IPS-NIHi7 (cell line): ENCODE data around the gene CELF4.
A peak's percentile ranks its signal among the peaks of the same experiment; 100 is the strongest.

ENCODE experiments used
- DNase-seq: peaks from one replicate; pipeline ENCODE4 v3.0.0; 2012; ENCODE audit warnings: mixed read lengths; ENCODE audit errors: extremely low spot score

The CELF4 gene

DNA sequence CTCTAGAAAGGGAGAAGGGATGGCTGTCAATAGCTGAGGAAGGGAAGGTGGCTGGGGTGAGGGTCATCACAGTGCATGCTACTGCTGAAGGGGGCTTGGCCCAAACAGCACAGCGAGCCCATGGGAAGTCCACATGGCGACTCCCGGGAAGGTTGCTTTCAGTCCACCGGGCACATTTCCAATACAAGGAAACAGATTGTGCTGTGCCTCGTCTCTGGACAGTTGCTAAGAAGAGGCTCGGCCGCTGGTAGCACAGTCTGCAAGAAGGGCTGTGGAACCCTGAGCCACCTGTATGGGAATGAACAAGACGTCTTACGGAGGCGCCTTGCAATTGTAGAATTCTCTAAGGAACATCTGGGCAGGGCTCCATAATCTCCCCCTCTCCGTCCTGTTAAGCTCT lies 123.1 kb downstream of the CELF4 start:
- DNase-seq = no peak

GRCh38 chr18:37441821-37442220 lies 123.8 kb downstream of the CELF4 start:
- no peak for DNase-seq

DNA sequence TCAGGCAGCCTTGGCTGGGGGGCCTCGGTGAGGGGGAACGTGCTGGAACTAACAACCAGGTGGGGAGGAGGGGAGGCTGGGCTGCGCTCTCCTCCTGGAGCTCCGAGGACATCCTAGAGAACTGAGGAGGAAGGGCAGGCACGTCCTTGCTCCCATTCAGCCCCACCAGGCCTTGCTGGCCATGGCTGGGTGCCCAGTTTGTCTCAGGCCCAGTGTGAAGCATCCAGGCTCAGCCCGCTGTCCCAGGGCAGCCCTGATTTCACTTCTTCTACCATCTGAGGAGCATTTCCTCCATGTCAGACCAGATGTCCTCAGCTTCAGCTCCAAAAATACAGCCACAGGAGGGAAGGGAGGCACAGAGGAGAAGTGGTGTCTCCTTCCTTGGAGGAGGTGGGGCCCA lies 125.4 kb downstream of the CELF4 start:
- DNase-seq = no peak

DNA sequence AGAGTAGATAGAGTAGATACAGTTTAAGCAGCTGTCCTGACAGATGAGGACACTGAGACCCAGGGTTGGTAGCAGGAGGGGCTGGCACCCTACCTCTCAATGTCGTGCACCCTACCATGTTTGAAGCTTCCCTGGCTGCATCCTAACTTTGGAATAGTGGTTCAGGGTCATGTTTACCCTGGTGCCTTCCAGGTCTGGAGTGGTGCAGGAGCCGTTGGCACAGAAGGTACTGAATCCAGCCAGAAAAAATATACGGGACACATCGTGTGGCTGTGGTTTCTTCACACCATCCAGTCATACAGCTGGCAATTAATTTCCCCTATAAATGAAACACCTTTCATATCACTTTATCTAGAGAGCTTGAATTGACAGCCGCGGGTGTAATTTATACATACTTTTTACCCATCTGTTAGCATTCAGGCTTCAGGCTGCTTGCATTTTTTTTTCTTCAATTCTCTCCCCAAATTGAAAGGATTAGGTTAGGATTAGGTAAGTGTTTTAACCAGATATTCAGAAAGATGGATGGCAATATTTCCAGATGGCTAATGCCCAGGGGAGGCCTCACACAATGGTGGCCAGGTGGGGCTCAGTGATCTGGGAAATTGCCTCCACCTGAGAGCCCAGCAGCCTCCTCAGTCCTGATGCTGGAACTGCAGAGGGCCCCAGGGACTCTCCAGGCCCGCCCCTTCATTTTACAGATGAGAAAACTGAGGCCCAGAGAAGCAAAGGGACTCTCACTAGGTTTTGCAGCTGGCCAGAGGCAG lies 127.0 kb downstream of the CELF4 start:
- no peak for DNase-seq

DNA sequence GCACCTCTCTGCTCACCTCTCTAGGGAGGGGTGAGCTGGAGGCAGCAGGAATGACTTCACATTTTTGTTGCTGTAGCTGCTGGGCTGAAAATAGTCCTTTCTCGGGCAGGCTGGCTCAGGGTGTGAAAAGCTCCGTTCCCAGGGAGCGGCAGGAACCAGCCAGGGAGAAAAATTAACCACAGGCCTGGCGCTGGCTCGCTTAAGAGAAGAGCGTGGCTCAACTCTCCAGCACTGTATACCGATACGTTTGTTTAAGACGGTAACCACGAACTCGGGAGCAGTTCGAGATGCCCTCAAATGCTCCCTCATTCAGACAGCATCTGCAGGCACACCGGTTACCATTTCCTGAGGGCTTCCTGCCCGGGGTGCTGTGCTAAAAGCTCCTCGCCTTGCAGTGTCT lies 129.6 kb downstream of the CELF4 start:
- no peak for DNase-seq

DNA sequence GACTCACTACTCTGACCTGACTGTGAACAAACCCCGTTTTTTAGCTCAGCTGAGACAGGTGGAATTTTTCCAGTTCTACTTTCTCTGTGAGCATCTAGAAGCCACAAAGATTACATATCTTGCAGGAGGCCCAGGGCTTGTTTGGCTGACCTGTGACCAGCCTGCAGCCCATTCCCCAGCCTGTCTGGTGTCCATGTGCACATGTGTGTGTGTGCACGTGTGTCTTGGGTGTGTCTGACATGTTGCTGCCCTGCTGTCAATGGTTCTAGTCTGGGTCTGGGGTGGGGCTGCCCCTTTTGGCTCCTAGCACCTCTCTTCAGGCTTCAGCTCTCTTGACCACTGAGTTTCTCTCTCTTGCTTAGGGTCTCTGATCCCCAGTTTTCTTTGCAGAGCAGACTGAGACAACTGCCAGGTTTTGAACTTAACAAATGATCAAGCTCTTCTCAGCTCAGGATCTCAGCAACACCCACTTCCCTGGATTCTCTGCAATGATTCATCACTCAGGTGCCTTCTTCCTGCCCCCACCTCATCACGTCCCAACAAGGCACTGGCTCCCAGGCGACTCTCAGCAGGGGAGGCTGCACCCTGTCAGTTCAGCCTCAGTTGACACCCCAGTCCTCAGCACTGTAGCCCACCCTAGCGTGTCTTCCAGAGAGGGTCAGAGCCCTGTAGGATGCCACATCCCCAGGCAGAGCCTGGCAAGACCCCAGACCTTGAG lies 130.3 kb downstream of the CELF4 start:
- DNase-seq = no peak

DNA sequence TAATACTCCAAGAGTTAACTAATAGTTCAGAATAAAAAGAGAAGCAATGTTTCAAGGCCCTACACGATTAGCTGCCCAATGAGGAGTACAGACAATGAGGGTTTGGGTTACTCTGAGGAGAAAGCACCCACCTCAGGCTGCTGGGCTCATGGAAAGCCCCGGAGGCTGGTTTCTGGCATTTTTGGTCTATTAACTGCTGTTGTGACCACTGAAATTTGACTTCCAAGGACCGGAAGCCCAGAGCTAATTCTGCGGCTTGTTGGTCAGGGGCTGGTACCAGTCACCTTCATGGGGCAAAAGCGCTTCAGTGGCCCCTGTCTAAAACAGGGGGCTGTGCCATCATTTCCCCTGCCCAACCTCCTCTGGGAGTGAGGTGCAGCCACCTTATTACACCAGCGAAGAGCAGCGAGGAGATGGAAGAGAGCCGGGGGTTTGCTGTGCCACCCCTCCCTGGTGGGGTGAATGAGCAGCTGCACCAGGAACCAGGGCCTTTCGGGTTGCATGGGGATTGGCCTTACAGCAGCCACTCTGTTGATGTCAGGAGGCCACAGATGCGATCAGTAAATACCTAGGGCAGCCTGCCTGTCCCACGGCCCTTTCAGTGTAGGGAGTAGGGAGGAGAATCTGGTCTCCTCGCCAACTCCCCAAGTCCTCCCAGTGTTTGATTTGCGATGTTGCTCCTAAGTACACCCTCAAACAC lies 131.3 kb downstream of the CELF4 start:
- DNase-seq = no peak

DNA sequence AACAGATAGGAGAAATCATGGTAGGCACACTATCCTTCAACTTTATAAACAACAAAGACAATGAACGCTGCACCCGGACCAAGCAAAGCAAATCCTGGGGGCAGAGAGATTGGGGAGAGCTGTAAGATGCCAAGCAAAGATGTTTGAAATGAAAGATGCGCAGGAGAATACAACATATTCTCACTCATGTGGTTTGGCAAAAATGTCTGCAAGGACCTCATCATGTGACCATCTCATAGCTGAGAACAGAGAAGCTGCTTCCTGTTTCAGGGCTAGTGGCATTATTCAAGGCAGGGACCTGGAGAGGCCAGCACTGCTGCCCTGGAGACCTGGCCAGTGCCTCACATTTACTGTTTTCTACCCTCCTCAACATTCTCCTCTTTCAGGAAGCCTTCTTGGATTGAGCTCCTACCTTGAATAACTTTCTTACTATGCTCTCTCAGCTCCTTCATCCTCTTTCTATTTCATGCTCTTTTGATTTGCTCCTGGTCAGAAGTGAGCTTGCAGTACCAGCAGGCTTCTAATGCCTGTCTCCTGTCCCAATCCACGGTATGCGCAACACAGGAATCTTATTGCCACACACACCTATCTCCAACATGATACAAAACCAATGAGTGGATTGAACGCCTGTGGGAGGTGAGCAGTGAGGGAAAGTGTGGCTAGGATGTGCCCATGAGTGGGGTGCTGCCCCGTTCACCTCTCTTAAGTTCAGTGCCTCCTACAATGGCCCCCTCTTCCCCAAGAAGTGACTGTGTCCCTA lies 133.0 kb downstream of the CELF4 start:
- DNase-seq = no peak

- peak; percentile 78 for DNase-seq
Measured at GRCh38 chr18:37430357-37431076, 135.1 kb downstream of the CELF4 start.

DNA sequence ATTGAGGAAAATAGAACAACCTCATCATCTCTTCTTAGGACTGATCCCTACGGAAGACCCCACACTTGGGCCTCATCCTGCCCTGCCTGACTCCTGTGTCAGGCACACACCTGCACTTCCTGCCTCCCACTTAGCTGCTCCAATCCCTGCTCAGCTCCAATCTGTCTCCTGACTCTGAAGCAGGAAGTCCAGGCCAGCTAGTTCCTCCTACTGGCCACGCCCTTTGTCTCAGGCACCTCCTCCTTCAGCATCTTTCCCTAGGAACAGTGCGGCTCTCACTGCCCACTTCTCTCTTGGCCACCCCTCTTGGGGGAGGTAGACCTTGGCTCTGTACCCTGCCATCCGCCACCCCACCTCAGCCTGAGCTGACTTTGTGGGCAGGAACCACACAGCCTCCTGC lies 135.8 kb downstream of the CELF4 start:
- DNase-seq = peak; percentile 35

DNA sequence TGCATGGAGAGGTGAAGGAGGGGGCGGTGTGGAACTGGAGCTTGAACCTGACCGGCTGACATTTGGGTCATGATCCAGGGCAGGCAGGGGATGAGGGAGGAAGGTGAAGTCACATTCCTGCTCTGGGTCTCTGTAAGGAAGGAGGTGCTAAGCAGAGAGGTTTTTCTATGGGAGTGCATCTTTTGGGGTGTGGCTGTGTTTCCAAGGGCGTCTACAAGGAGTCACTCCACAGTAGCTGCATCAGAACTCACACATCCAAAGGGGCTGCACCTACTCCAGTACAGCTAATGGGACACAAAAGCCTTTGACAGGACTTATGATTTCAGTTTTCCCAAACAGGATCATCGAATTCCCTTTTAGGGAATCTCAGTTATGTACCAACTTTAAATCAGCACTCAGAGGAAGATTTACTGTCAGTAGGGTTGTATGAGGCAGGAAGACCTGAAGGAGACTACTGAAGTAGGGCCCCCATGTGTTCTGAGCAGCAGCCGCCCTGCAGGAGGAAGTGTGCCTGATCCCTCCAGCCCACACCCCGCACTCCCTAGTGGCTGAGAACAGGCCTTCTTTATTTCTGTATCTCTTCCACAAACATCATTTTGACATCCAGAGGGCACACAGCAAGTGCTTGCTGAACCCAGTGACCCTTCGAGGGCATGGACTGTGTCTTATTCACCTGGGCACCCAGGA lies 137.2 kb downstream of the CELF4 start:
- no peak for DNase-seq

- no peak for DNase-seq
Measured at GRCh38 chr18:37426586-37426985, 139.0 kb downstream of the CELF4 start.

DNA sequence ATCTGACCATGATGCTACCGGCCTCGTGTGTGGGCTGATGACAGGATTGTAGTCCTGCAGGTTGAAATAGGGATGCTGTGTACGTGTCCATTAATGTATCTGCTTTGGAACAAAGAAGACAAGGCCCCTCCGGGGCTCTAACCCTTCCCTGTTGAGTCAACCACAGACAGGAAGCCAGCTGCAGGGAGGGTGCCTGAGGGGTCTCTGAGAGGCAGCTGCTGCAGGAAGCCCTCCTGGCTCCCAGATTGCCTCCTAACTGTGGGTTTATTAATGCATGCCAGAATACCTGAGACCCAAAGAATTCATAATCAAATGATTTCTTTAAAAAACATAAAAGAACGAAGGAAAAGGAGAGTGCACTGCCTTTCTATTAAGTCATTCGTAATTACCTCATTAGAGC lies 140.4 kb downstream of the CELF4 start:
- DNase-seq = no peak

- DNase-seq = no peak
Measured at GRCh38 chr18:37424507-37424906, 141.1 kb downstream of the CELF4 start.

GRCh38 chr18:37422596-37422995 lies 143.0 kb downstream of the CELF4 start:
- no peak for DNase-seq

DNA sequence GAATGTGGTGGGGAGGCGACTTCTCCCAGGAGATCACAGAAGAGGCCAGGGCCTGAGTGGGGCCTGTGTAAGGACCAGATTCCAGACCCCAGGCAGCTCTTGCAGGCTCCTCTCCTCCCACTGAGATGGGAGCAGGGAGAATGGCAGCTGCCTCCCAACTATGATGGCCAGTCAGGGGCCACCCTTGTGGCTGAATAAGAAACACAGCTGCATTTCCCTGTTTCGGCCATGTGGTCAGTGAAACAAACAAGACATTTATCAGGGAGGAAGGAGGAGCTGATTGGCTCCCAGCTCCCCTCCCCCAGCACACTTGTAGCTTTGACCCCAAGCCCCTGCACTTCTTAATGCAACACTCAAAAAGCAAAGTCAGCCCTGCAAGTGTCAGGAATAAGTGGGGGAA lies 143.5 kb downstream of the CELF4 start:
- DNase-seq = peak; percentile 29

DNA sequence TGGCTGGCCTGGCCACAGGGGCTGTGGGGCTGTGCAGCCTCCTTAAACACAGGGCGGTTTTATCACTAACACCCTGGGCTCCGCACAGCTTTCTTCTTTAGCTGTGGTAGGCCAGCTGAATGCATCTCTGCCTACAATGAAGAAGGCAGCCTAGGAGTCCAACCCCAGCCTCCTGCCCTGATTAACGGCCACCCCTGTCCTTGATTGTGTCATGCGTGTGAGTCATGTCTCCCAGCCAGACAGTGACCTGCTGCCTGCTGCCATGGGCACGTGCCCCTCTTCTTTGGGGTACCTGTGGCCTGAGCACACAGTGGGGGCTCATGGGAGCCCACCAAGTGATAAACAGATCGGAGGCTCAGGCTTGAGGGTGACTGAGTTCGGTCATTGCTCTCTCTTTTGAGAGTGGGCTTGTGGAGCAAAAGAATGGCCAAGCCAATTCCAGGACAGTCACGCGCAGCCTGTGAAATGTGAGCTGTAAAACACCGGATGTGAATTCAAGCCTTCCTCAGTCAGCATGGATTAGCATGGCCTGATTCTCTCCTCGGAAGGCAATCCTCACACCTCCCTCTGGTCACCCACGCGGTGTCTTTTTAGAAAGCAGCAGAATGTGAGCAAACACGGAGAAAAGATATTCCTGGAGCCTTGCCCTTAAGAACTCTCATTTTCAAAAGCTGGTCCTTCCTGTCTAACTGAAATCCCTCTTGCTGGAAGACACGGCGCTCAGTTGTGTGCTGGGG lies 144.1 kb downstream of the CELF4 start:
- DNase-seq = no peak

DNA sequence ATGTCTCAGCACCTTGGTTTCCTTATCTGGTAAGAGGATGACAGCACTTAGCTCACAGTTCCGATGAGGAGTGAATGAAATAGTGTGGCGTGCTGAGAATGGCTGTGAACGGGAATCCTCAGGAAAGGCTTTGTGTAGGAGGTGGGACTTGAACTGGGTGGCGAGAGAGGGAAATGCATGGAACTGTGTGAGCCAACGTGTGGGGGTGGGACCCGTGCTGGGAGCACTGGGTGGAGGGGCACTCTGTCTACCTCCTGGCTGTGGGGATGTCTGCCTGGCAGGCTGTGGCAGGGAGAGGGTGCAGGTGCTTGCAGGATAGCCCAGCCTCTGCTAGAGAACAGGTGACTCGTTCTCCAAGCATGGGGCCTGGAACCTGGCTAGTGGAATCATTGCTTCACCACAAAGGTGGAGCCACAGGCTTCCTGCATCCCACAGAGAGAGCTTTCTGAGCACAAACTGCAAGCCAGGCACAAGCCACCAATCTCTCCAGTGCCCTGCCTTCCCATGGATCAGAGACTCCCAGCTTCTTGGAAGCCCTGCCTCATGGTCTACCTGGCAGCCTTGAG lies 145.2 kb downstream of the CELF4 start:
- DNase-seq = no peak

- DNase-seq = no peak
Measured at GRCh38 chr18:37419866-37420265, 145.7 kb downstream of the CELF4 start.

GRCh38 chr18:37419315-37419714 lies 146.3 kb downstream of the CELF4 start:
- DNase-seq = no peak
